Heart right ventricle (tissue), 16 donors: ENCODE results near the gene PAQR6. TPM values are rescaled to one million over a fixed set of nuclear protein-coding genes. Genes with fewer than 3 reads are reported as not detected.

Experiments
- ATAC-seq, 8 donors: fragments of 200-7000 bp; cut with Tn5 transposase; one replicate each; pipeline ENCODE4 v1.9.1; 2020; ENCODE audit warnings: mild to moderate bottlenecking in 8 of 8, moderate library complexity in 8 of 8, moderate number of reproducible peaks in 1 of 8
- DNase-seq, 2 donors: peaks; one replicate each; pipeline ENCODE4 v3.0.0-alpha.2; 2020
- H3K27ac ChIP-seq, 10 donors: fragments of 200-600 bp; sonication (generic) in 2 of 10; one replicate each; pipeline versions ENCODE4 v1.5.0 to v1.8.0; 2020 to 2022; ENCODE audit warnings: mild to moderate bottlenecking in 3 of 10
- H3K27me3 ChIP-seq, 7 donors: fragments of 200-600 bp; one replicate each; pipeline ENCODE4 v1.8.0; 2021 to 2022; ENCODE audit warnings: mild to moderate bottlenecking in 2 of 7
- H3K36me3 ChIP-seq, 9 donors: fragments of 200-600 bp; sonication (generic) in 1 of 9; one replicate each; pipeline versions ENCODE4 v1.5.0 to v1.8.0; 2020 to 2022; ENCODE audit warnings: mild to moderate bottlenecking in 2 of 9
- H3K4me1 ChIP-seq, 9 donors: fragments of 200-600 bp; sonication (generic) in 1 of 9; one replicate each; pipeline versions ENCODE4 v1.5.0 to v1.8.0; 2020 to 2022; ENCODE audit warnings: mild to moderate bottlenecking in 4 of 9
- H3K4me3 ChIP-seq, 10 donors: fragments of 200-600 bp; sonication (generic) in 2 of 10; one replicate each; pipeline versions ENCODE4 v1.5.0 to v1.8.0; 2020 to 2022; ENCODE audit warnings: mild to moderate bottlenecking in 7 of 10, moderate library complexity in 2 of 10
- H3K9me3 ChIP-seq, 11 donors: fragments of 200-600 bp in 10 of 11; sonication (generic) in 2 of 11; one replicate each; pipeline versions ENCODE4 v1.5.0 to v1.8.0; 2013 to 2022; ENCODE audit warnings: mild to moderate bottlenecking in 2 of 11, control low read depth in 1 of 11, moderate library complexity in 1 of 11
- WGBS, 2 donors: extraction: QIAGEN DNeasy Blood & Tissue Kit; methylation state at CpG; one replicate each; pipeline ENCODE4 v1.1.7; 2013; ENCODE audit warnings: inconsistent platforms in 1 of 2; 5-methylcytosine and 5-hydroxymethylcytosine counted together
- intact Hi-C, 10 donors: fragments of 100-400 bp; cut with DNase I; formaldehyde crosslinking; loops; one replicate each; pipeline versions ENCODE4 v1.11.1 to v1.14.2; 2022
- polyA plus RNA-seq, 2 donors: library from polyadenylated mRNA; stranded (reverse); fragments of 200-250 nt; gene quantifications; one replicate each; pipeline ENCODE4 v1.2.3, GENCODE V29; 2013
- total RNA-seq, 10 donors: library from RNA; stranded (reverse); fragmentation: NEBNext Ultra II Directional in 3 of 10; extraction: Animal tissue kit (Norgen Biotek cat#: 25700) in 3 of 10; gene quantifications; one replicate each; pipeline versions ENCODE4 v1.2.1 to v1.2.4, GENCODE V29; 2021 to 2023
- TF ChIP-seq, protein P1 (sequence below), 9 donors: fragments of 200-600 bp; sonication (generic) in 2 of 9; IDR thresholded peaks; one replicate each; pipeline versions ENCODE4 v1.5.0 to v1.8.0; 2021 to 2022; ENCODE audit warnings: antibody characterized with exemption in 9 of 9, mild to moderate bottlenecking in 5 of 9, moderate library complexity in 1 of 9
- donor health status: Arrhythmogenic right ventricular cardiomyopathy.
- donor health status: ischemic (EF 13 %, LVEDD 7.1; RV severe dilation, severe dysfunction).
- donor health status: healthy with polysubstance abuse.
- donor health status: DM: no; HTN: yes; CAD: no.
- donor health status: DM: no; HTN: no; CAD: no.
- donor health status: ischemic (EF 25% LVEDD 6.9; RV normal size, moderate dysfunction).
- donor health status: ischemic (EF 25% LVEDD 5.7; RV mildly dilated, moderate dysfunction).
- donor health status: healthy.
- donor health status: DM: yes; HTN: yes; CAD: no.
- donor health status: Ischemic cardiomyopathy.
- donor health status: ischemic (EF 35%, LVEDD 5.7; RV mildly dilated, moderate dysfunction).
- donor health status: nonischemic (EF 11% LVEDD 7.7; RV severe dilation, severe dysfunction).
- donor health status: DM: yes; HTN: yes; CAD: no.
- donor health status: PGD.
- donor health status: ischemic (EF 29% LVEDD 5.4; RV normal size, mild dysfunction).
- donor health status: nonischemic (EF 23%, LVEDD 6.1; RV moderate dilation, normal function).

PAQR6 gene
- total and polyA plus RNA-seq, 12 donors = 0.39 to 1.5 (median 0.77) TPM

- no peak for DNase-seq
These were observed 19.4 kb downstream of the PAQR6 start for GRCh38 chr1:156228501-156228900.

DNA sequence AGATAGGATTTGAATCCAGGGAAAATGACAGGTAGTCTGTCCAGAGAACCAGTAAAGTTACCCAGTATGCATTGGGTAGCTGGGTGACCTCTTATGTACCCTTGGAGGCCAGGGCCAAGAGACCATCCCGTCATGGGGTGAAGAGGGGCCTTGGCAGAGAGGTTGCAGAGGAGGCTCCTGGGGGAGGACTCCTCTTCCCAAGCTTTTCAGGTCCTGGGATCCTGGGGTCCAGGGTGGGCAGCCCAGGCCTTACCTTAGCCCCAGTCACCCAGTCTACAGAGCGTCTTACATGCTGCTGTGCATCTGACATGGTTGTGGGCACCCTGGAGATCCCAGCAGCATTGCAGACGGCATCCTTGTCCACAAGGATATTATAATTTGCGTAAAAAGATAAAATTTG is 21.1 kb downstream of the PAQR6 start:
- ATAC-seq = peak in 1 of 8 donors; percentile 36
- intact Hi-C loops = loop anchor here in 2 of 10 donors (5.0 kb wide), 2 partner anchors 89 to 134 kb away; no protein-coding TSS in a partner anchor
- 78 to 82% methylated on average over 4 of the region's 4 CpGs for WGBS, 2 donors

More at GRCh38 chr1:156228501-156228900, 19.4 kb downstream of the PAQR6 start:
- WGBS, 2 donors = 76 to 89% methylated on average over 7 of the region's 7 CpGs
- no peaks in the 10 kb centered on the region for H3K9me3 ChIP-seq
- TF ChIP-seq, protein P1, sequence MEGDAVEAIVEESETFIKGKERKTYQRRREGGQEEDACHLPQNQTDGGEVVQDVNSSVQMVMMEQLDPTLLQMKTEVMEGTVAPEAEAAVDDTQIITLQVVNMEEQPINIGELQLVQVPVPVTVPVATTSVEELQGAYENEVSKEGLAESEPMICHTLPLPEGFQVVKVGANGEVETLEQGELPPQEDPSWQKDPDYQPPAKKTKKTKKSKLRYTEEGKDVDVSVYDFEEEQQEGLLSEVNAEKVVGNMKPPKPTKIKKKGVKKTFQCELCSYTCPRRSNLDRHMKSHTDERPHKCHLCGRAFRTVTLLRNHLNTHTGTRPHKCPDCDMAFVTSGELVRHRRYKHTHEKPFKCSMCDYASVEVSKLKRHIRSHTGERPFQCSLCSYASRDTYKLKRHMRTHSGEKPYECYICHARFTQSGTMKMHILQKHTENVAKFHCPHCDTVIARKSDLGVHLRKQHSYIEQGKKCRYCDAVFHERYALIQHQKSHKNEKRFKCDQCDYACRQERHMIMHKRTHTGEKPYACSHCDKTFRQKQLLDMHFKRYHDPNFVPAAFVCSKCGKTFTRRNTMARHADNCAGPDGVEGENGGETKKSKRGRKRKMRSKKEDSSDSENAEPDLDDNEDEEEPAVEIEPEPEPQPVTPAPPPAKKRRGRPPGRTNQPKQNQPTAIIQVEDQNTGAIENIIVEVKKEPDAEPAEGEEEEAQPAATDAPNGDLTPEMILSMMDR (IDR thresholded peaks at IDR 0.05) = no peak
- no peak overlapping the region for H3K4me3 ChIP-seq
- peaks cover 0 to 79% (median 13%) of the 10 kb centered on the region in 9 donors for H3K36me3 ChIP-seq
- peak in 2 of 8 donors; percentile 13 to 39 for ATAC-seq
- H3K4me1 ChIP-seq = peaks cover 0 to 10% (median 4%) of the 10 kb centered on the region in 9 donors
- peak overlapping the region in 1 of 10 donors; percentile 47 for H3K27ac ChIP-seq
- no peaks in the 10 kb centered on the region for H3K27me3 ChIP-seq
- intact Hi-C loops = loop anchor here in 2 of 10 donors (5.0 kb wide), 2 partner anchors 91 to 136 kb away; no protein-coding TSS in a partner anchor

DNA sequence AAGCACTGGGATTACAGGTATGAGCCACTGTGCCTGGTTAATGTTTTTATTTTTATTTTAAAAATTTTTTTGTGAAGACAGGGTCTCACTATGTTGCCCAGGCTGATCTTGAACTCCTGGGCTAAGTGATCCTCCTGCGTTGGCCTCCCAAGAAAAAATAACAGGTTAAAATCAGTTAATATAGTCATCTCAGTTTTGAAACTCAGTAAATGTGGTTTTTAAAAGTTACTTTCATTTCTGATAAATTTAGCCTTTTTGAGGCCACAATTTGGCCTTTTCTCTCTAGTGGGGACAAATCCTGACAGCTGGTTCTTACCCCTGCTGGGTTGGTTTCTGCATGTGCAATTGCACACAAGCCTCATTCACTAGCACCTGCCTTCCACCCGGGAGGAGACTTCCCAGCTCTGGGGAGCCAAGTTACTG is 21.7 kb downstream of the PAQR6 start:
- H3K27ac ChIP-seq = peak overlapping the region in 1 of 10 donors; percentile 3
- ATAC-seq (no peak), DNase-seq (no peak)
- H3K36me3 ChIP-seq = peaks cover 0 to 88% (median 33%) of the 10 kb centered on the region in 9 donors
- no peaks in the 10 kb centered on the region for H3K27me3 ChIP-seq
- no peak overlapping the region for H3K4me3 ChIP-seq
- WGBS, 2 donors = 79 to 89% methylated on average over 2 of the region's 2 CpGs
- intact Hi-C loops = loop anchor here in 2 of 10 donors (5.0 kb wide), 2 partner anchors 89 to 134 kb away; no protein-coding TSS in a partner anchor
- TF ChIP-seq, protein P1 (IDR thresholded peaks at IDR 0.05) = no peak
- H3K4me1 ChIP-seq = peaks cover 0 to 9% (median 4%) of the 10 kb centered on the region in 9 donors
- no peaks in the 10 kb centered on the region for H3K9me3 ChIP-seq

More for the DNA sequence above, 21.1 kb downstream of the PAQR6 start:
- Histone ChIP-seq H3K27me3 (no peaks in the 10 kb centered on the region), H3K4me3 (no peak overlapping the region), H3K4me1 (peaks cover 0 to 9% (median 4%) of the 10 kb centered on the region in 9 donors), H3K36me3 (peaks cover 0 to 82% (median 28%) of the 10 kb centered on the region in 9 donors), H3K9me3 (no peaks in the 10 kb centered on the region), H3K27ac (no peak overlapping the region)
- TF ChIP-seq, protein P1 (IDR thresholded peaks at IDR 0.05) = no peak
- DNase-seq = no peak

DNA sequence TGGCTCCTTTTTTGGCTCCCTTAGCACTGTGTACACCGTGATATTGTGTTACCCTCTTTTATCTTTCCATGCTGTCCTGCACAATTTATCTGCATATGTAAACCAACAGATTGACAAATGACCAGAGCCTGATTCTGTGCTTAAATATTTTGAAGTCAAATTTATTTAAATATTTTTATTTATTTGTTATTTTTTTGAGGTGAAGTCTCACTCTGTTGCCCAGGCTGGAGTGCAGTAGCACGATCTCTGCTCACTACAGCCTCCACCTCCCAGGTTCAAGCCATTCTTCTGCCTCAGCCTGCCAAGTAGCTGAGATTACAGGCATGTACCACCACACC is 22.2 kb downstream of the PAQR6 start:
- TF ChIP-seq, protein P1 (IDR thresholded peaks at IDR 0.05) = peak in 1 of 9 donors; percentile 5
- H3K27ac ChIP-seq = peak overlapping the region in 3 of 10 donors; percentile 3 to 15 (median 9)
- peaks cover 0 to 92% (median 38%) of the 10 kb centered on the region in 9 donors for H3K36me3 ChIP-seq
- H3K27me3 ChIP-seq = no peaks in the 10 kb centered on the region
- peaks cover 0 to 9% (median 4%) of the 10 kb centered on the region in 9 donors for H3K4me1 ChIP-seq
- no peak overlapping the region for H3K4me3 ChIP-seq
- intact Hi-C loops = loop anchor here (1.0 to 5.0 kb wide), 7 partner anchors 79 to 135 kb away; no protein-coding TSS in a partner anchor
- DNase-seq (no peak), ATAC-seq (no peak)
- WGBS, 2 donors = 8 to 19% methylated on average over 2 of the region's 2 CpGs
- no peaks in the 10 kb centered on the region for H3K9me3 ChIP-seq
